ENCODE results near the gene LRRC46. TPM values are rescaled to one million over a fixed set of nuclear protein-coding genes. Genes with fewer than 3 reads are reported as not detected.

The LRRC46 gene
- polyA plus RNA-seq, 1 experiment = 0.67 TPM

- CTCF ChIA-PET = interaction anchor here (0.9 to 1.7 kb wide), 4 partner anchors 9 to 138 kb away, joined by 4 to 9 read pairs (median 5); no protein-coding TSS in a partner anchor
- Histone ChIP-seq H3K27ac (ENCODE audit: low read depth, low read length) (no peak overlapping the region), H3K9me3 (ENCODE audit: control insufficient read depth, insufficient read depth, low read length) (no peaks in the 10 kb centered on the region; the same call in 1 of the 2 replicates), H3K4me3 (ENCODE audit: low read depth, low read length) (no peak overlapping the region), H3K27me3 (ENCODE audit: control insufficient read depth, insufficient read depth, low read length) (peaks cover 35% of the 10 kb centered on the region)
- no peak for TF ChIP-seq CTCF (IDR thresholded peaks at IDR 0.05; ENCODE audit: low read depth, low read length)
- POLR2A ChIA-PET = no interaction called here
- DNase-seq (ENCODE audit: low read depth, low spot score) = no peak
Observed at GRCh38 chr17:47801906-47802305, 29.6 kb upstream of the LRRC46 start.

GRCh38 chr17:47802341-47803022, 29.0 kb upstream of the LRRC46 start:
- TF ChIP-seq CTCF (IDR thresholded peaks at IDR 0.05; ENCODE audit: low read depth, low read length) = peak; percentile 66
- Histone ChIP-seq H3K4me3 (ENCODE audit: low read depth, low read length) (no peak overlapping the region), H3K27ac (ENCODE audit: low read depth, low read length) (no peak overlapping the region), H3K9me3 (ENCODE audit: control insufficient read depth, insufficient read depth, low read length) (no peaks in the 10 kb centered on the region; the same call in 1 of the 2 replicates), H3K27me3 (ENCODE audit: control insufficient read depth, insufficient read depth, low read length) (peaks cover 35% of the 10 kb centered on the region)
- no peak for DNase-seq (ENCODE audit: low read depth, low spot score)
- ChIA-PET CTCF (interaction anchor here (0.9 to 1.7 kb wide), 4 partner anchors 10 to 138 kb away, joined by 4 to 9 read pairs (median 5); no protein-coding TSS in a partner anchor), POLR2A (no interaction called here)

GRCh38 chr17:47803201-47803600, 28.3 kb upstream of the LRRC46 start:
- Histone ChIP-seq H3K27me3 (ENCODE audit: control insufficient read depth, insufficient read depth, low read length) (peaks cover 31% of the 10 kb centered on the region), H3K9me3 (ENCODE audit: control insufficient read depth, insufficient read depth, low read length) (no peaks in the 10 kb centered on the region; the same call in 1 of the 2 replicates), H3K27ac (ENCODE audit: low read depth, low read length) (no peak overlapping the region), H3K4me3 (ENCODE audit: low read depth, low read length) (no peak overlapping the region)
- CTCF ChIA-PET = no interaction called here
- no peak for DNase-seq (ENCODE audit: low read depth, low spot score)
- POLR2A ChIA-PET = interaction anchor here (0.6 kb wide), 1 partner anchor 389 kb away, joined by 3 read pairs; no protein-coding TSS in a partner anchor
- no peak for TF ChIP-seq CTCF (IDR thresholded peaks at IDR 0.05; ENCODE audit: low read depth, low read length)

GRCh38 chr17:47803751-47804150, 27.7 kb upstream of the LRRC46 start:
- POLR2A ChIA-PET = interaction anchor here (0.6 kb wide), 1 partner anchor 389 kb away, joined by 3 read pairs; no protein-coding TSS in a partner anchor
- no peak for DNase-seq (ENCODE audit: low read depth, low spot score)

More at GRCh38 chr17:47803751-47804150, 27.7 kb upstream of the LRRC46 start:
- TF ChIP-seq CTCF (IDR thresholded peaks at IDR 0.05; ENCODE audit: low read depth, low read length) = no peak
- H3K9me3 ChIP-seq (ENCODE audit: control insufficient read depth, insufficient read depth, low read length) = no peaks in the 10 kb centered on the region; the same call in 1 of the 2 replicates
- H3K27ac ChIP-seq (ENCODE audit: low read depth, low read length) = no peak overlapping the region
- peaks cover 30% of the 10 kb centered on the region for H3K27me3 ChIP-seq (ENCODE audit: control insufficient read depth, insufficient read depth, low read length)
- no peak overlapping the region for H3K4me3 ChIP-seq (ENCODE audit: low read depth, low read length)
- CTCF ChIA-PET = no interaction called here

All from AG04450 (cell line).